HepG2 (cell line): ENCODE data around the gene KIF7. TPM values are rescaled to one million over a fixed set of nuclear protein-coding genes. Genes with fewer than 3 reads are reported as not detected.

Experiments
- ATAC-seq: fragments of 200-7000 bp; cut with Tn5 transposase; 3 replicates; pipeline ENCODE4 v1.9.1; 2020; ENCODE audit warnings: mild to moderate bottlenecking, moderate library complexity
- BruUV-seq: library from RNA; stranded (reverse); fragments of 400-500 nt; replicated peaks from 2 replicates; lab custom pipeline; 2021; lab: Mats Ljungman, UMichigan
- CTCF ChIA-PET: fragments of 300-600 bp; formaldehyde crosslinking; extraction: SDS; loops from one replicate; lab custom pipeline; 2021; ENCODE audit warnings: low total read pairs, inconsistent platforms, low intra/inter-chr PET ratio; lab: Yijun Ruan, JAX
- POLR2A ChIA-PET: fragments of 350-600 bp; sonication (Branson Sonifier 250); formaldehyde crosslinking; loops from one replicate; lab custom pipeline; 2020; ENCODE audit warnings: antibody characterized with exemption, inconsistent platforms; lab: Yijun Ruan, JAX
- DNase-seq: peaks from one replicate; pipeline ENCODE4 v3.0.0-alpha.2; 2015; ENCODE audit warnings: low spot score
- FAIRE-seq: peaks from 3 replicates; lab custom pipeline; 2011; peaks lifted over from hg19 to GRCh38; lab: Jason Lieb, UNC
- H2AFZ ChIP-seq: one replicate; pipeline ENCODE4 v1.6.1; 2011; ENCODE audit warnings: low read length, inconsistent platforms
- H3K27ac ChIP-seq: fragments of 300-600 bp; 3 replicates; pipeline ENCODE4 v1.8.0; 2011; ENCODE audit warnings: mixed run types, mild to moderate bottlenecking, mixed read lengths, low read length, inconsistent platforms; ENCODE audit not compliant: insufficient read depth; ENCODE audit errors: extremely low read length
- H3K27me3 ChIP-seq, 2 experiments: fragments of 200-600 bp in 1 of 2; 2 replicates in 1 of 2; 3 replicates in 1 of 2; pipeline versions ENCODE4 v1.6.0 to v1.8.0; 2011; ENCODE audit warnings: low read length in 2 of 2, mild to moderate bottlenecking in 2 of 2, moderate library complexity in 2 of 2, inconsistent platforms in 1 of 2; ENCODE audit not compliant: insufficient read depth in 2 of 2, control insufficient read depth in 1 of 2
- H3K36me3 ChIP-seq, 2 experiments: fragments of 200-600 bp in 1 of 2; replicated peaks in 1 of 2; 2 replicates in 1 of 2; 3 replicates in 1 of 2; pipeline versions ENCODE4 v1.5.1 to v1.8.0; 2011; ENCODE audit warnings: low read length in 2 of 2, inconsistent platforms in 1 of 2; ENCODE audit not compliant: insufficient read depth in 2 of 2, control insufficient read depth in 1 of 2
- H3K4me1 ChIP-seq: 2 replicates; pipeline ENCODE4 v1.5.1; 2012; ENCODE audit warnings: low read length, inconsistent platforms; ENCODE audit not compliant: insufficient read depth
- H3K4me2 ChIP-seq: 2 replicates; pipeline ENCODE4 v1.6.0; 2011; ENCODE audit warnings: low read depth, low read length, inconsistent platforms
- H3K4me3 ChIP-seq, 3 experiments: fragments of 200-600 bp in 1 of 3; sonication (generic), shearing (Covaris generic) in 1 of 3; replicated peaks in 1 of 3; 2 replicates each; pipeline ENCODE4 v1.5.1; 2011 to 2016; ENCODE audit warnings: low read length in 3 of 3, inconsistent platforms in 2 of 3, low read depth in 2 of 3, mild to moderate bottlenecking in 2 of 3, control low read depth in 1 of 3, mixed read lengths in 1 of 3; ENCODE audit not compliant: insufficient read depth in 1 of 3
- H3K79me2 ChIP-seq: one replicate; pipeline ENCODE4 v1.6.1; 2011; ENCODE audit warnings: low read length, inconsistent platforms; ENCODE audit not compliant: insufficient read depth
- H3K9ac ChIP-seq: 2 replicates; pipeline ENCODE4 v1.6.0; 2011; ENCODE audit warnings: mild to moderate bottlenecking, low read depth, low read length, inconsistent platforms; ENCODE audit not compliant: insufficient read depth
- H3K9me3 ChIP-seq: 2 replicates; pipeline ENCODE4 v1.5.1; 2012; ENCODE audit warnings: mild to moderate bottlenecking, low read length
- H4K20me1 ChIP-seq: 2 replicates; pipeline ENCODE4 v1.6.0; 2011; ENCODE audit warnings: inconsistent platforms, mild to moderate bottlenecking, low read length, moderate library complexity; ENCODE audit not compliant: insufficient read depth
- GABPB1 ChIP-seq: IDR thresholded peaks from 2 replicates; pipeline ENCODE4 v1.6.1; 2016; ENCODE audit warnings: mild to moderate bottlenecking, missing genetic modification reagents, moderate library complexity, missing compliant biosample characterization
- HMG20B ChIP-seq: conservative IDR thresholded peaks from 2 replicates; pipeline ENCODE4 v1.6.1; 2016; ENCODE audit warnings: missing genetic modification reagents, missing compliant biosample characterization
- HNRNPLL ChIP-seq: fragments of 200-400 bp; formaldehyde crosslinking; IDR thresholded peaks from 2 replicates; pipeline ENCODE4 v1.6.1; 2017; ENCODE audit warnings: mild to moderate bottlenecking, low read depth, low read length; ENCODE audit not compliant: poor library complexity, severe bottlenecking
- HOXA7 ChIP-seq: sonication (generic); formaldehyde crosslinking; IDR thresholded peaks from 2 replicates; pipeline ENCODE4 v1.8.1; 2022; ENCODE audit warnings: mild to moderate bottlenecking, missing genetic modification reagents, moderate library complexity
- KDM5A ChIP-seq: fragments of 200-600 bp; sonication (generic); IDR thresholded peaks from 2 replicates; pipeline ENCODE4 v1.7.0; 2018; ENCODE audit warnings: antibody characterized with exemption, mild to moderate bottlenecking, low read length, borderline replicate concordance
- NR0B2 ChIP-seq: sonication (generic); formaldehyde crosslinking; IDR thresholded peaks from 2 replicates; pipeline ENCODE4 v1.4.0; 2020; ENCODE audit warnings: mild to moderate bottlenecking, missing genetic modification reagents
- PHF8 ChIP-seq: sonication (generic); formaldehyde crosslinking; IDR thresholded peaks from 2 replicates; pipeline ENCODE4 v1.5.0; 2020; ENCODE audit warnings: missing genetic modification reagents
- UBTF ChIP-seq: sonication (generic); formaldehyde crosslinking; IDR thresholded peaks from 2 replicates; pipeline ENCODE4 v1.4.0; 2020; ENCODE audit warnings: mild to moderate bottlenecking, missing genetic modification reagents
- YY1 ChIP-seq: IDR thresholded peaks from 2 replicates; pipeline ENCODE4 v1.6.1; 2011; ENCODE audit warnings: low read length, low read depth, moderate library complexity, mild to moderate bottlenecking; ENCODE audit not compliant: insufficient read depth, insufficient replicate concordance
- ZFX ChIP-seq: sonication (generic); formaldehyde crosslinking; IDR thresholded peaks from 2 replicates; pipeline ENCODE4 v1.4.0; 2020; ENCODE audit warnings: mild to moderate bottlenecking, low read depth, missing genetic modification reagents, moderate library complexity
- ZNF335 ChIP-seq: sonication (generic); formaldehyde crosslinking; IDR thresholded peaks from 2 replicates; pipeline ENCODE4 v1.4.0; 2020; ENCODE audit warnings: missing genetic modification reagents
- ZNF776 ChIP-seq: sonication (generic); formaldehyde crosslinking; IDR thresholded peaks from 2 replicates; pipeline ENCODE4 v1.4.0; 2020; ENCODE audit warnings: mild to moderate bottlenecking, missing genetic modification reagents
- WGBS: methylation state at CpG from one replicate; pipeline ENCODE4 v1.1.6; 2017; ENCODE audit warnings: low lambda C conversion rate; 5-methylcytosine and 5-hydroxymethylcytosine counted together
- in situ Hi-C: cut with HindIII; loops from 2 replicates; pipeline ENCODE4 v1.10.0; 2017; ENCODE audit warnings: low pct_unique_long_range_greater_than_20kb; ENCODE audit not compliant: extremely low pct_ligation_motif_present
- intact Hi-C: fragments of 100-400 bp; cut with micrococcal nuclease; formaldehyde crosslinking; loops from one replicate; pipeline ENCODE4 v1.10.0; 2022; ENCODE audit not compliant: unreplicated experiment
- polyA plus RNA-seq, 8 experiments: library from polyadenylated mRNA; depleted of rRNA in 3 of 8; stranded (reverse) in 7 of 8; unstranded in 1 of 8; fragments of >200 nt; fragmentation: Illumina TruSeq in 4 of 8; extraction: Trizol in 4 of 8; gene quantifications; 2 replicates each; pipeline versions ENCODE4 v1.2.1 to v1.2.3, GENCODE V29; 2011 to 2016; ENCODE audit warnings: low read depth in 4 of 8, missing spikeins in 1 of 8, mixed read lengths in 1 of 8; ENCODE audit not compliant: insufficient read depth in 1 of 8
- total RNA-seq, 5 experiments: library from RNA; depleted of rRNA; stranded (reverse); fragments of >200 nt; fragmentation: Illumina TruSeq; extraction: Trizol; gene quantifications; 2 replicates each; pipeline ENCODE4 v1.2.3, GENCODE V29; 2016; ENCODE audit warnings: low read depth in 1 of 5
- TF ChIP-seq, protein P1 (sequence below): sonication (generic); formaldehyde crosslinking; IDR thresholded peaks from 2 replicates; pipeline ENCODE4 v1.4.0; 2020; ENCODE audit warnings: missing genetic modification reagents
- TF ChIP-seq, protein P2 (sequence below): sonication (generic); formaldehyde crosslinking; IDR thresholded peaks from 2 replicates; pipeline ENCODE4 v1.5.0; 2020; ENCODE audit warnings: mild to moderate bottlenecking, missing genetic modification reagents, moderate library complexity

Gene KIF7
- total and polyA plus RNA-seq, 2 of the 13 experiments (the other 11 are each of a cell fraction or from before 2014, with no cell fraction given) = 1.5 to 6.2 TPM

- H3K4me3 ChIP-seq = peak overlapping the region; percentile 34 to 65 (median 44); a peak in 5 of 6 replicates
- DNase-seq (no peak), FAIRE-seq (no peak), ATAC-seq (peak; percentile 68)
- no peaks in the 10 kb centered on the region for H3K79me2 ChIP-seq
- no peak overlapping the region for H3K27ac ChIP-seq
- in situ Hi-C loops = no loop called here
- H3K36me3 ChIP-seq = no peaks in the 10 kb centered on the region
- peaks cover 28% of the 10 kb centered on the region for H3K4me1 ChIP-seq
- no peaks in the 10 kb centered on the region for H3K9me3 ChIP-seq
- H3K27me3 ChIP-seq = peaks cover 0 to 1% of the 10 kb centered on the region in 2 experiments; a peak in 1 of 5 replicates
- ChIA-PET POLR2A (interaction anchor here (0.9 to 1.1 kb wide), 3 partner anchors 9 to 11 kb away, joined by 3 to 4 read pairs (median 3); no protein-coding TSS in a partner anchor), CTCF (no interaction called here)
- H3K4me2 ChIP-seq = peak overlapping the region; percentile 67
- no peaks in the 10 kb centered on the region for H4K20me1 ChIP-seq
- no peak overlapping the region for H2AFZ ChIP-seq
- intact Hi-C loops = no loop called here
- no TSS peak for BruUV-seq
- 66% methylated on average over 45 of the region's 72 CpGs for WGBS
- H3K9ac ChIP-seq = 0 out of 2 replicates have a peak overlapping the region, but pooled peaks have one; percentile 8
- TF ChIP-seq HOXA7 (CRISPR knock-in tag) (no peak), ZNF776 (CRISPR knock-in tag) (no peak), ZNF335 (CRISPR knock-in tag) (no peak), HNRNPLL (peak; percentile 96), PHF8 (CRISPR knock-in tag) (0 out of 2 replicates have a peak, but pooled peaks have one; percentile 18), KDM5A (no peak), GABPB1 (CRISPR knock-in tag) (peak; percentile 53; the same call in 1 of the 2 replicates), HMG20B (CRISPR knock-in tag) (no peak), UBTF (CRISPR knock-in tag) (peak; percentile 49; the same call in 1 of the 2 replicates), NR0B2 (CRISPR knock-in tag) (no peak), ZFX (CRISPR knock-in tag) (peak; percentile 39; the same call in 1 of the 2 replicates), YY1 (peak; percentile 34)
- TF ChIP-seq, protein P1, sequence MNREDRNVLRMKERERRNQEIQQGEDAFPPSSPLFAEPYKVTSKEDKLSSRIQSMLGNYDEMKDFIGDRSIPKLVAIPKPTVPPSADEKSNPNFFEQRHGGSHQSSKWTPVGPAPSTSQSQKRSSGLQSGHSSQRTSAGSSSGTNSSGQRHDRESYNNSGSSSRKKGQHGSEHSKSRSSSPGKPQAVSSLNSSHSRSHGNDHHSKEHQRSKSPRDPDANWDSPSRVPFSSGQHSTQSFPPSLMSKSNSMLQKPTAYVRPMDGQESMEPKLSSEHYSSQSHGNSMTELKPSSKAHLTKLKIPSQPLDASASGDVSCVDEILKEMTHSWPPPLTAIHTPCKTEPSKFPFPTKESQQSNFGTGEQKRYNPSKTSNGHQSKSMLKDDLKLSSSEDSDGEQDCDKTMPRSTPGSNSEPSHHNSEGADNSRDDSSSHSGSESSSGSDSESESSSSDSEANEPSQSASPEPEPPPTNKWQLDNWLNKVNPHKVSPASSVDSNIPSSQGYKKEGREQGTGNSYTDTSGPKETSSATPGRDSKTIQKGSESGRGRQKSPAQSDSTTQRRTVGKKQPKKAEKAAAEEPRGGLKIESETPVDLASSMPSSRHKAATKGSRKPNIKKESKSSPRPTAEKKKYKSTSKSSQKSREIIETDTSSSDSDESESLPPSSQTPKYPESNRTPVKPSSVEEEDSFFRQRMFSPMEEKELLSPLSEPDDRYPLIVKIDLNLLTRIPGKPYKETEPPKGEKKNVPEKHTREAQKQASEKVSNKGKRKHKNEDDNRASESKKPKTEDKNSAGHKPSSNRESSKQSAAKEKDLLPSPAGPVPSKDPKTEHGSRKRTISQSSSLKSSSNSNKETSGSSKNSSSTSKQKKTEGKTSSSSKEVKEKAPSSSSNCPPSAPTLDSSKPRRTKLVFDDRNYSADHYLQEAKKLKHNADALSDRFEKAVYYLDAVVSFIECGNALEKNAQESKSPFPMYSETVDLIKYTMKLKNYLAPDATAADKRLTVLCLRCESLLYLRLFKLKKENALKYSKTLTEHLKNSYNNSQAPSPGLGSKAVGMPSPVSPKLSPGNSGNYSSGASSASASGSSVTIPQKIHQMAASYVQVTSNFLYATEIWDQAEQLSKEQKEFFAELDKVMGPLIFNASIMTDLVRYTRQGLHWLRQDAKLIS (CRISPR knock-in tag) = no peak
- TF ChIP-seq, protein P2, sequence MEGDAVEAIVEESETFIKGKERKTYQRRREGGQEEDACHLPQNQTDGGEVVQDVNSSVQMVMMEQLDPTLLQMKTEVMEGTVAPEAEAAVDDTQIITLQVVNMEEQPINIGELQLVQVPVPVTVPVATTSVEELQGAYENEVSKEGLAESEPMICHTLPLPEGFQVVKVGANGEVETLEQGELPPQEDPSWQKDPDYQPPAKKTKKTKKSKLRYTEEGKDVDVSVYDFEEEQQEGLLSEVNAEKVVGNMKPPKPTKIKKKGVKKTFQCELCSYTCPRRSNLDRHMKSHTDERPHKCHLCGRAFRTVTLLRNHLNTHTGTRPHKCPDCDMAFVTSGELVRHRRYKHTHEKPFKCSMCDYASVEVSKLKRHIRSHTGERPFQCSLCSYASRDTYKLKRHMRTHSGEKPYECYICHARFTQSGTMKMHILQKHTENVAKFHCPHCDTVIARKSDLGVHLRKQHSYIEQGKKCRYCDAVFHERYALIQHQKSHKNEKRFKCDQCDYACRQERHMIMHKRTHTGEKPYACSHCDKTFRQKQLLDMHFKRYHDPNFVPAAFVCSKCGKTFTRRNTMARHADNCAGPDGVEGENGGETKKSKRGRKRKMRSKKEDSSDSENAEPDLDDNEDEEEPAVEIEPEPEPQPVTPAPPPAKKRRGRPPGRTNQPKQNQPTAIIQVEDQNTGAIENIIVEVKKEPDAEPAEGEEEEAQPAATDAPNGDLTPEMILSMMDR = no peak
Observed at GRCh38 chr15:89665449-89666181, 10.3 kb upstream of the KIF7 start.
